Activated CD8-positive, alpha-beta memory T cell treated with anti-CD3 and anti-CD28 coated beads for 24 hours (primary cell): ENCODE data around the gene KCNJ18.
"Not testable (repeated sequence)": the region's sequence is repeated elsewhere in the genome, so short reads cannot be mapped to it uniquely, and the experiment has no call there.

Source experiments
- DNase-seq: peaks from one replicate; pipeline ENCODE4 v3.0.0-alpha.2; 2020

KCNJ18 gene

GRCh38 chr17:21686165-21687015 is 5.9 kb upstream of the KCNJ18 start:
- no peak for DNase-seq

GRCh38 chr17:21687136-21687953 is 5.0 kb upstream of the KCNJ18 start:
- DNase-seq, result no peak

- no peak for DNase-seq
These were observed 3.9 kb upstream of the KCNJ18 start for GRCh38 chr17:21688293-21688949.

- DNase-seq, result no peak
These were observed 2.7 kb upstream of the KCNJ18 start for GRCh38 chr17:21689604-21690003.

- DNase-seq, result not testable (repeated sequence)
These were observed 1.5 kb upstream of the KCNJ18 start for GRCh38 chr17:21690811-21691210.

GRCh38 chr17:21691481-21691880 is 842 bp upstream of the KCNJ18 start:
- not testable (repeated sequence) for DNase-seq

GRCh38 chr17:21692704-21693065 is 362 bp downstream of the KCNJ18 start:
- not testable (repeated sequence) for DNase-seq

GRCh38 chr17:21693391-21693796 is 1.1 kb downstream of the KCNJ18 start:
- not testable (repeated sequence) for DNase-seq

- not testable (repeated sequence) for DNase-seq
These were observed 1.6 kb downstream of the KCNJ18 start for GRCh38 chr17:21693937-21694336.

GRCh38 chr17:21696227-21696626 is 3.9 kb downstream of the KCNJ18 start:
- not testable (repeated sequence) for DNase-seq

- DNase-seq, result not testable (repeated sequence)
These were observed 4.7 kb downstream of the KCNJ18 start for GRCh38 chr17:21696842-21697507.

- DNase-seq, result not testable (repeated sequence)
These were observed 5.2 kb downstream of the KCNJ18 start for GRCh38 chr17:21697508-21697860.

- not testable (repeated sequence) for DNase-seq
These were observed 6.2 kb downstream of the KCNJ18 start for GRCh38 chr17:21698437-21699075.

- not testable (repeated sequence) for DNase-seq
These were observed 6.8 kb downstream of the KCNJ18 start for GRCh38 chr17:21699124-21699523.

GRCh38 chr17:21699573-21700236 is 7.4 kb downstream of the KCNJ18 start:
- not testable (repeated sequence) for DNase-seq

GRCh38 chr17:21701090-21701489 is 8.8 kb downstream of the KCNJ18 start:
- DNase-seq, result not testable (repeated sequence)

- not testable (repeated sequence) for DNase-seq
These were observed 9.7 kb downstream of the KCNJ18 start for GRCh38 chr17:21702029-21702428.

GRCh38 chr17:21702521-21702920 is 10.2 kb downstream of the KCNJ18 start:
- DNase-seq, result not testable (repeated sequence)

- DNase-seq, result not testable (repeated sequence)
These were observed 10.8 kb downstream of the KCNJ18 start for GRCh38 chr17:21702940-21703640.

GRCh38 chr17:21703891-21704872 is 11.9 kb downstream of the KCNJ18 start:
- DNase-seq, result not testable (repeated sequence)
